ENCODE results near the gene ZC3H6. TPM values are rescaled to one million over a fixed set of nuclear protein-coding genes. Genes with fewer than 3 reads are reported as not detected.

The ZC3H6 gene
- total and polyA plus RNA-seq, 2 of the 13 experiments (the other 11 are each of a cell fraction or from before 2014, with no cell fraction given) = 0.71 to 0.93 TPM

DNA sequence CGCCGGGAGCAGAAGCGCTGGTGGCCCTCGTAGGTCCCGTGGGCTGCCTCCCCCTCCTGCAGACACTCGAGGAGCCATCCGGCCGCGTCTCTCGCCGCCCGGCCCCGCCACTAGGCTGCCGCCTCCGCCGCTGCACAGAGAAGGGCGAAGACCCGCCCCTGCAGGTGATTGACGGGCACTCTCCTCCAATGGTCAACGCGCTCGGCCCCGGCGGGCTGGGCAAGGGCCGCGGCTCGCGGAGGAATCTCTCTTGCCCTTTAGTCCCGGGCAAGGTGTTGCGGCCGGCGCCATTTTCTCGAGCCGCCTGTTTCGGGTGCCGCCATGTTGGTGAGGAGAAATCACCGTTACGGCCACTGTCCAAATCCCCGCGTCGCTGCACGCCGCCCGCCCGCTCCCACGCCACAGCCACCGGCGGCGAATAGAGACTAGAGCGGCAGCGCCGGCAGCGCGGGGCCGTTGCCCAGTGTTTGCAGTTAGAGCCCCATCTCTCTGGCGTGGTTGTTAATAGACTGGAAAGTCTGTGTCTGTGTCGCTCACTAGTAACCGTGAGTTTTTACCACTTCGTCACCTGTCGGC is at the start of gene ZC3H6 (continued):
- TF ChIP-seq, protein P1, sequence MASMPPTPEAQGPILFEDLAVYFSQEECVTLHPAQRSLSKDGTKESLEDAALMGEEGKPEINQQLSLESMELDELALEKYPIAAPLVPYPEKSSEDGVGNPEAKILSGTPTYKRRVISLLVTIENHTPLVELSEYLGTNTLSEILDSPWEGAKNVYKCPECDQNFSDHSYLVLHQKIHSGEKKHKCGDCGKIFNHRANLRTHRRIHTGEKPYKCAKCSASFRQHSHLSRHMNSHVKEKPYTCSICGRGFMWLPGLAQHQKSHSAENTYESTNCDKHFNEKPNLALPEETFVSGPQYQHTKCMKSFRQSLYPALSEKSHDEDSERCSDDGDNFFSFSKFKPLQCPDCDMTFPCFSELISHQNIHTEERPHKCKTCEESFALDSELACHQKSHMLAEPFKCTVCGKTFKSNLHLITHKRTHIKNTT (CRISPR knock-in tag; IDR thresholded peaks at IDR 0.05) = no peak
- TF ChIP-seq, protein P2, sequence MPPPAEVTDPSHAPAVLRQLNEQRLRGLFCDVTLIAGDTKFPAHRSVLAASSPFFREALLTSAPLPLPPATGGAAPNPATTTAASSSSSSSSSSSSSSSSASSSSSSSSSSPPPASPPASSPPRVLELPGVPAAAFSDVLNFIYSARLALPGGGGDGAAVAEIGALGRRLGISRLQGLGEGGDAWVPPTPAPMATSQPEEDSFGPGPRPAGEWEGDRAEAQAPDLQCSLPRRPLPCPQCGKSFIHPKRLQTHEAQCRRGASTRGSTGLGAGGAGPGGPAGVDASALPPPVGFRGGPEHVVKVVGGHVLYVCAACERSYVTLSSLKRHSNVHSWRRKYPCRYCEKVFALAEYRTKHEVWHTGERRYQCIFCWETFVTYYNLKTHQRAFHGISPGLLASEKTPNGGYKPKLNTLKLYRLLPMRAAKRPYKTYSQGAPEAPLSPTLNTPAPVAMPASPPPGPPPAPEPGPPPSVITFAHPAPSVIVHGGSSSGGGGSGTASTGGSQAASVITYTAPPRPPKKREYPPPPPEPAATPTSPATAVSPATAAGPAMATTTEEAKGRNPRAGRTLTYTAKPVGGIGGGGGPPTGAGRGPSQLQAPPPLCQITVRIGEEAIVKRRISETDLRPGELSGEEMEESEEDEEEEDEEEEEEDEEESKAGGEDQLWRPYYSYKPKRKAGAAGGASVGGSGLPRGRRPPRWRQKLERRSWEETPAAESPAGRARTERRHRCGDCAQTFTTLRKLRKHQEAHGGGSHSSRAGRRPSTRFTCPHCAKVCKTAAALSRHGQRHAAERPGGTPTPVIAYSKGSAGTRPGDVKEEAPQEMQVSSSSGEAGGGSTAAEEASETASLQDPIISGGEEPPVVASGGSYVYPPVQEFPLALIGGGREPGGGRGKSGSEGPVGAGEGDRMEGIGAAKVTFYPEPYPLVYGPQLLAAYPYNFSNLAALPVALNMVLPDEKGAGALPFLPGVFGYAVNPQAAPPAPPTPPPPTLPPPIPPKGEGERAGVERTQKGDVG (CRISPR knock-in tag; IDR thresholded peaks at IDR 0.05; ENCODE audit: borderline replicate concordance) = peak; percentile 95
- TF ChIP-seq TRIM24 (CRISPR knock-in tag; IDR thresholded peaks at IDR 0.05) (no peak), KLF15 (CRISPR knock-in tag; IDR thresholded peaks at IDR 0.05; ENCODE audit: borderline replicate concordance) (0 out of 2 replicates have a peak, but pooled peaks have one; percentile 53), ZNF354B (CRISPR knock-in tag; IDR thresholded peaks at IDR 0.05) (peak; percentile 77; the same call in 1 of the 2 replicates), PHF21A (CRISPR knock-in tag; IDR thresholded peaks at IDR 0.05) (peak; percentile 82; the same call in 1 of the 2 replicates), MXI1 (IDR thresholded peaks at IDR 0.05; ENCODE audit: borderline replicate concordance, low read depth, low read length) (peak; percentile 81; the same call in 2 of the 3 replicates), ZMAT3 (CRISPR knock-in tag; conservative IDR thresholded peaks at IDR 0.05) (no peak; the same call in 1 of the 2 replicates), SRSF1 (optimal IDR thresholded peaks at IDR 0.05; ENCODE audit: low read depth, low read length) (peak; percentile 65), NRL (CRISPR knock-in tag; IDR thresholded peaks at IDR 0.05; ENCODE audit: borderline replicate concordance) (peak; percentile 97), ZNF263 (CRISPR knock-in tag; IDR thresholded peaks at IDR 0.05) (peak; percentile 70), ZNF383 (CRISPR knock-in tag; IDR thresholded peaks at IDR 0.05; ENCODE audit: borderline replicate concordance) (0 out of 2 replicates have a peak, but pooled peaks have one; percentile 76), ZNF776 (CRISPR knock-in tag; IDR thresholded peaks at IDR 0.05) (peak; percentile 98), AGO1 (IDR thresholded peaks at IDR 0.05; ENCODE audit: low read depth, low read length, poor library complexity, severe bottlenecking) (peak; percentile 72), NCOA2 (CRISPR knock-in tag; IDR thresholded peaks at IDR 0.05) (peak; percentile 72), ZNF781 (CRISPR knock-in tag; IDR thresholded peaks at IDR 0.05; ENCODE audit: borderline replicate concordance, not compliant biosample characterization) (peak; percentile 99), TEAD2 (CRISPR knock-in tag; IDR thresholded peaks at IDR 0.05) (no peak; the same call in 1 of the 2 replicates), HMG20B (CRISPR knock-in tag; conservative IDR thresholded peaks at IDR 0.05) (peak; percentile 85)
- TF ChIP-seq, protein P3, sequence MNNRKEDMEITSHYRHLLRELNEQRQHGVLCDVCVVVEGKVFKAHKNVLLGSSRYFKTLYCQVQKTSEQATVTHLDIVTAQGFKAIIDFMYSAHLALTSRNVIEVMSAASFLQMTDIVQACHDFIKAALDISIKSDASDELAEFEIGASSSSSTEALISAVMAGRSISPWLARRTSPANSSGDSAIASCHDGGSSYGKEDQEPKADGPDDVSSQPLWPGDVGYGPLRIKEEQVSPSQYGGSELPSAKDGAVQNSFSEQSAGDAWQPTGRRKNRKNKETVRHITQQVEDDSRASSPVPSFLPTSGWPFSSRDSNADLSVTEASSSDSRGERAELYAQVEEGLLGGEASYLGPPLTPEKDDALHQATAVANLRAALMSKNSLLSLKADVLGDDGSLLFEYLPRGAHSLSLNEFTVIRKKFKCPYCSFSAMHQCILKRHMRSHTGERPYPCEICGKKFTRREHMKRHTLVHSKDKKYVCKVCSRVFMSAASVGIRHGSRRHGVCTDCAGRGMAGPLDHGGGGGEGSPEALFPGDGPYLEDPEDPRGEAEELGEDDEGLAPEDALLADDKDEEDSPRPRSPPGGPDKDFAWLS (CRISPR knock-in tag; IDR thresholded peaks at IDR 0.05; ENCODE audit: borderline replicate concordance) = no peak
- TF ChIP-seq, protein P4, sequence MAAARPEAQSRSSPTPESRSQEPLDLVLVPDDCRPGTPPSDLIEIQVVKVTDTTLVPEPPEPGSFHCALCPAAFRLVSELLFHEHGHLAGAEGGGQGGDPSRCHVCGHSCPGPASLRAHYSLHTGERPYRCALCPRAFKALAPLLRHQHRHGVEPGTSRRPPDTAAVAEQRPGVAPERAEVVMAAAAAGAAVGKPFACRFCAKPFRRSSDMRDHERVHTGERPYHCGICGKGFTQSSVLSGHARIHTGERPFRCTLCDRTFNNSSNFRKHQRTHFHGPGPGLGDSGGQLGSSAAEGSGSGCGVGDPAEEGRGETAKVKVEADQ (CRISPR knock-in tag; IDR thresholded peaks at IDR 0.05; ENCODE audit: borderline replicate concordance) = peak; percentile 97; the same call in 1 of the 2 replicates
- TF ChIP-seq, protein P5, sequence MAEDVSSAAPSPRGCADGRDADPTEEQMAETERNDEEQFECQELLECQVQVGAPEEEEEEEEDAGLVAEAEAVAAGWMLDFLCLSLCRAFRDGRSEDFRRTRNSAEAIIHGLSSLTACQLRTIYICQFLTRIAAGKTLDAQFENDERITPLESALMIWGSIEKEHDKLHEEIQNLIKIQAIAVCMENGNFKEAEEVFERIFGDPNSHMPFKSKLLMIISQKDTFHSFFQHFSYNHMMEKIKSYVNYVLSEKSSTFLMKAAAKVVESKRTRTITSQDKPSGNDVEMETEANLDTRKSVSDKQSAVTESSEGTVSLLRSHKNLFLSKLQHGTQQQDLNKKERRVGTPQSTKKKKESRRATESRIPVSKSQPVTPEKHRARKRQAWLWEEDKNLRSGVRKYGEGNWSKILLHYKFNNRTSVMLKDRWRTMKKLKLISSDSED (CRISPR knock-in tag; IDR thresholded peaks at IDR 0.05) = peak; percentile 33; the same call in 1 of the 2 replicates
